ENCODE measurements around the gene GRK1. TPM values are rescaled to one million over a fixed set of nuclear protein-coding genes. Genes with fewer than 3 reads are reported as not detected.

The GRK1 gene
- total RNA-seq, 1 donor from 2014 or later = 1.5 TPM

DNA sequence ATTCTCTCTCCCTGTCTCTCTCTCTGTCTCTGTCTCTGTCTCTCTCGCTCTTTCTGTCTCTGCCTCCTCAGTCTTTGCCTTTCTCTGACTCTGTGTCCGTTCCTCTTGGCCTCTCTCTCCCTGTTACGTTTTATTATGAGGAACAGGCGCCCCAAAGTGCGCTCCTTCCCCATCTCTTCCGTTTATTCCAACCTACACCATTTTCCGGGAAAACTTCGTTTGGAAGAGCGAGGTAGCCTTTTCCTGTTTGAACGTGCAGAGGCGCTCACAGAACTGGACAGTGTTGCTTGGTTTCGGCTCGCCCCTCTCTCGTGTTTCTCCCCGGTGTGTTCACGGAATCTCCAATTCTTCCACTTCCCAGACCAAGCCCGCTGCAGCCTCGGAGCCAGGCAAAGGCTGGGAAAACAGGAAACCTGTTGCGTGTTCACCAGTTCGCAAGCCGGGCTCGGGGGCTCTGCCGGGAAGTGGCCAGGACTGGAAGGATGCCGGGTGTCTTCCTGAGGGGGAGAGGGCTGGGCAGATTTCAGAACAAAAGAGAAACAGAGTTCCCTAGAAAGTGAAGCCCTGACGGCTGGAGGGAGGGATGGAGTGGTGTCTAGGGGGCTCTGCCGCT lies 92.6 kb downstream of the GRK1 start:
- H3K9me3 Mint-ChIP-seq = no peaks in the 10 kb centered on the region
- peaks cover 14% of the 10 kb centered on the region for H3K4me1 Mint-ChIP-seq
- no peaks in the 10 kb centered on the region for H3K36me3 Mint-ChIP-seq (ENCODE audit: low read depth)
- peaks cover 43% of the 10 kb centered on the region for H3K27me3 Mint-ChIP-seq (ENCODE audit: low read depth)
- H3K27ac Mint-ChIP-seq (ENCODE audit: unreplicated experiment) = no peak overlapping the region
- DNase-seq (ENCODE audit: low read depth, low spot score) = no peak
- TF ChIP-seq, protein P1, sequence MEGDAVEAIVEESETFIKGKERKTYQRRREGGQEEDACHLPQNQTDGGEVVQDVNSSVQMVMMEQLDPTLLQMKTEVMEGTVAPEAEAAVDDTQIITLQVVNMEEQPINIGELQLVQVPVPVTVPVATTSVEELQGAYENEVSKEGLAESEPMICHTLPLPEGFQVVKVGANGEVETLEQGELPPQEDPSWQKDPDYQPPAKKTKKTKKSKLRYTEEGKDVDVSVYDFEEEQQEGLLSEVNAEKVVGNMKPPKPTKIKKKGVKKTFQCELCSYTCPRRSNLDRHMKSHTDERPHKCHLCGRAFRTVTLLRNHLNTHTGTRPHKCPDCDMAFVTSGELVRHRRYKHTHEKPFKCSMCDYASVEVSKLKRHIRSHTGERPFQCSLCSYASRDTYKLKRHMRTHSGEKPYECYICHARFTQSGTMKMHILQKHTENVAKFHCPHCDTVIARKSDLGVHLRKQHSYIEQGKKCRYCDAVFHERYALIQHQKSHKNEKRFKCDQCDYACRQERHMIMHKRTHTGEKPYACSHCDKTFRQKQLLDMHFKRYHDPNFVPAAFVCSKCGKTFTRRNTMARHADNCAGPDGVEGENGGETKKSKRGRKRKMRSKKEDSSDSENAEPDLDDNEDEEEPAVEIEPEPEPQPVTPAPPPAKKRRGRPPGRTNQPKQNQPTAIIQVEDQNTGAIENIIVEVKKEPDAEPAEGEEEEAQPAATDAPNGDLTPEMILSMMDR (conservative IDR thresholded peaks at IDR 0.05) = no peak
- H3K4me3 Mint-ChIP-seq = peak overlapping the region; percentile 87

DNA sequence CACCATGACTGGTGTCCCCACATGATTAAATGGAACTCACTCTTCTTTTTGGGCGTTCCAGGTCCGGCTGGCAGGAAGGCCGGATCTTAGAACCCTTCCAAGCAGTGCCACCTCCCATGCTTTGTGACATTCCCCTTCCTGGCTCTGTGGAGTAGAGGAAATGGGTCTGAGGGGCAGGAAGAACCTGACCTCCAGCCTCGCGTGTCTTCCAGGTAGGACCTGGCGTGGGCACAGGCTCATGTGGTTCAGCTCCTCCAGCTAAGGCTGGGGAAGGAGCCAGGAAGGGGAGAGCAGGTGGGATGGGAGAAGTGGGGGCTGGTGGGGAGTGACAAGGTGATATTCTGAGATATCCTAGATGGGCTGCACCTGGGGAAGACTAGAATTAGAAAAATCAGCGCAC lies 94.1 kb downstream of the GRK1 start:
- no peaks in the 10 kb centered on the region for H3K9me3 Mint-ChIP-seq
- no peaks in the 10 kb centered on the region for H3K36me3 Mint-ChIP-seq (ENCODE audit: low read depth)
- DNase-seq (ENCODE audit: low read depth, low spot score) = no peak
- H3K4me3 Mint-ChIP-seq = peak overlapping the region; percentile 20
- peaks cover 43% of the 10 kb centered on the region for H3K27me3 Mint-ChIP-seq (ENCODE audit: low read depth)
- TF ChIP-seq, protein P1 (conservative IDR thresholded peaks at IDR 0.05) = no peak
- no peak overlapping the region for H3K27ac Mint-ChIP-seq (ENCODE audit: unreplicated experiment)
- H3K4me1 Mint-ChIP-seq = peaks cover 17% of the 10 kb centered on the region

GRCh38 chr13:113762075-113762474 lies 95.1 kb downstream of the GRK1 start:
- TF ChIP-seq, protein P1 (conservative IDR thresholded peaks at IDR 0.05) = no peak
- no peak overlapping the region for H3K4me3 Mint-ChIP-seq
- H3K4me1 Mint-ChIP-seq = peaks cover 17% of the 10 kb centered on the region
- H3K9me3 Mint-ChIP-seq = no peaks in the 10 kb centered on the region
- DNase-seq (ENCODE audit: low read depth, low spot score) = no peak
- H3K27ac Mint-ChIP-seq (ENCODE audit: unreplicated experiment) = no peak overlapping the region
- no peaks in the 10 kb centered on the region for H3K36me3 Mint-ChIP-seq (ENCODE audit: low read depth)
- peaks cover 43% of the 10 kb centered on the region for H3K27me3 Mint-ChIP-seq (ENCODE audit: low read depth)

- Mint-ChIP-seq H3K9me3 (no peaks in the 10 kb centered on the region), H3K27ac (ENCODE audit: unreplicated experiment) (no peak overlapping the region), H3K4me1 (peaks cover 17% of the 10 kb centered on the region), H3K4me3 (no peak overlapping the region), H3K27me3 (ENCODE audit: low read depth) (peaks cover 43% of the 10 kb centered on the region), H3K36me3 (ENCODE audit: low read depth) (no peaks in the 10 kb centered on the region)
- DNase-seq (ENCODE audit: low read depth, low spot score) = no peak
- TF ChIP-seq, protein P1 (conservative IDR thresholded peaks at IDR 0.05) = no peak
Observed at GRCh38 chr13:113762538-113762937, 95.5 kb downstream of the GRK1 start.

DNA sequence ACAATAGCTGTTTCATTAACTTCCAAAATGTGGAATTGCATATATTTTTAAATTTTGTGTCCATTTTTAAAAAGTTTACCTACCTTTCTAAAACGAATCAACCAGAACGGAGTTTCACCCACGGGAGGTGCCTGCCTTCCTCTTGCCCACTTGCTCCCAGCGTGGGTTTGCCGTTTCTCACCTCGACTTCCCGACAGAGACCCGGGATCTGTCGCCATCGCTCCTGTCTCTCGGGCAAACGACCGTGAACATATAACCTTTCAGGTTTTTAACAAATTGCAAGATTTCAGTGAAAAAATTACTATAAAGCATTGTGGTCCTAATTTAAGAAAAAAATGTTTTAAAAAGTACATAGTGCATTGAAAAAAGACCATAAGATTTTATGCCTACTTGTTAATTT lies 96.2 kb downstream of the GRK1 start:
- Mint-ChIP-seq H3K4me3 (no peak overlapping the region), H3K27ac (ENCODE audit: unreplicated experiment) (no peak overlapping the region), H3K36me3 (ENCODE audit: low read depth) (no peaks in the 10 kb centered on the region), H3K9me3 (no peaks in the 10 kb centered on the region), H3K27me3 (ENCODE audit: low read depth) (peaks cover 40% of the 10 kb centered on the region), H3K4me1 (peaks cover 15% of the 10 kb centered on the region)
- TF ChIP-seq, protein P1 (conservative IDR thresholded peaks at IDR 0.05) = no peak
- no peak for DNase-seq (ENCODE audit: low read depth, low spot score)

All from neural crest cell (in vitro differentiated cells).